ENCODE measurements around the gene ABTB2.

GRCh38 chr11:34155757-34156062 lies 202.1 kb downstream of the ABTB2 start:
- TF ChIP-seq POLR2A (IDR thresholded peaks at IDR 0.05): no peak
- TF ChIP-seq CTCF (IDR thresholded peaks at IDR 0.05): no peak
- no peak for TF ChIP-seq EP300 (IDR thresholded peaks at IDR 0.05)

Measured in tibial nerve (tissue), 4 donors.